GM13976 (cell line): ENCODE measurements around the gene GPX2.
"Not testable (repeated sequence)": the region's sequence is repeated elsewhere in the genome, so short reads cannot be mapped to it uniquely, and the experiment has no call there.

Source experiments
- DNase-seq: peaks from one replicate; pipeline ENCODE4 v3.0.0; 2012; ENCODE audit warnings: low spot score
- CTCF ChIP-seq: IDR thresholded peaks from 2 replicates; pipeline ENCODE4 v1.5.1; 2012; ENCODE audit warnings: borderline replicate concordance, mild to moderate bottlenecking; ENCODE audit not compliant: insufficient read depth; ENCODE audit errors: extremely low read depth, missing control alignments, control extremely low read depth
- in situ Hi-C: fragments of 300-500 bp; cut with MboI; formaldehyde crosslinking; loops from one replicate; pipeline ENCODE4 v1.12.0; 2022; ENCODE audit warnings: low sequenced_read_pairs, mixed read lengths, inconsistent platforms; ENCODE audit not compliant: unreplicated experiment

GPX2 gene

GRCh38 chr14:64919215-64919614 lies 23.3 kb downstream of the GPX2 start:
- in situ Hi-C loops, result no loop called here
- TF ChIP-seq CTCF, result no peak
- DNase-seq, result no peak

- in situ Hi-C loops, result no loop called here
- TF ChIP-seq CTCF, result no peak
- no peak for DNase-seq
Measured at GRCh38 chr14:64918216-64918615, 24.3 kb downstream of the GPX2 start.

- TF ChIP-seq CTCF, result no peak
- DNase-seq, result no peak
- in situ Hi-C loops, result no loop called here
Measured at GRCh38 chr14:64915797-64916196, 26.7 kb downstream of the GPX2 start.

- no peak for DNase-seq
- in situ Hi-C loops, result no loop called here
- TF ChIP-seq CTCF, result no peak
Measured at GRCh38 chr14:64915029-64915424, 27.5 kb downstream of the GPX2 start.

GRCh38 chr14:64914237-64915028 lies 28.1 kb downstream of the GPX2 start, which contains the start of gene CHURC1:
Gene CHURC1 (plus strand): TSS chr14:64914455. CDS start chr14:64914496, 41 bp downstream.
- peak; percentile 91 for DNase-seq
- in situ Hi-C loops, result no loop called here
- no peak for TF ChIP-seq CTCF

- DNase-seq, in situ Hi-C loops: not testable (repeated sequence)
Measured at GRCh38 chr14:64913477-64913876, 29.1 kb downstream of the GPX2 start.

GRCh38 chr14:64912261-64912660 lies 30.3 kb downstream of the GPX2 start:
- in situ Hi-C loops, result no loop called here
- DNase-seq, result no peak
- no peak for TF ChIP-seq CTCF
